Measurements from ENCODE around the gene VPS45.

The VPS45 gene

GRCh38 chr1:150068109-150068435, 496 bp downstream of the VPS45 start:
- no peak for DNase-seq

- no peak for DNase-seq
Observed at GRCh38 chr1:150069923-150070322, 2.3 kb downstream of the VPS45 start.

GRCh38 chr1:150072959-150073358, 5.4 kb downstream of the VPS45 start:
- no peak for DNase-seq

GRCh38 chr1:150073516-150073915, 5.9 kb downstream of the VPS45 start:
- no peak for DNase-seq

GRCh38 chr1:150076066-150076465, 8.5 kb downstream of the VPS45 start:
- no peak for DNase-seq

- no peak for DNase-seq
Observed at GRCh38 chr1:150076985-150077384, 9.4 kb downstream of the VPS45 start.

GRCh38 chr1:150080784-150081183, 13.2 kb downstream of the VPS45 start:
- no peak for DNase-seq

- no peak for DNase-seq
Observed at GRCh38 chr1:150082494-150082893, 14.9 kb downstream of the VPS45 start.

- DNase-seq = no peak
Observed at GRCh38 chr1:150083907-150084306, 16.3 kb downstream of the VPS45 start.

- DNase-seq = no peak
Observed at GRCh38 chr1:150085406-150085805, 17.8 kb downstream of the VPS45 start.

- DNase-seq = no peak
Observed at GRCh38 chr1:150087415-150087814, 19.8 kb downstream of the VPS45 start.

GRCh38 chr1:150089846-150090520, 22.4 kb downstream of the VPS45 start:
- no peak for DNase-seq

GRCh38 chr1:150092180-150092791, 24.7 kb downstream of the VPS45 start:
- DNase-seq = no peak

GRCh38 chr1:150093805-150094204, 26.2 kb downstream of the VPS45 start:
- DNase-seq = no peak

GRCh38 chr1:150094734-150095265, 27.2 kb downstream of the VPS45 start:
- no peak for DNase-seq

- no peak for DNase-seq
Observed at GRCh38 chr1:150102986-150103385, 35.4 kb downstream of the VPS45 start.

- DNase-seq = no peak
Observed at GRCh38 chr1:150106341-150106740, 38.8 kb downstream of the VPS45 start.

GRCh38 chr1:150109586-150109985, 42.0 kb downstream of the VPS45 start:
- no peak for DNase-seq

GRCh38 chr1:150110116-150110515, 42.5 kb downstream of the VPS45 start:
- no peak for DNase-seq

GRCh38 chr1:150111670-150112069, 44.1 kb downstream of the VPS45 start:
- DNase-seq = no peak

GRCh38 chr1:150115121-150115520, 47.5 kb downstream of the VPS45 start:
- DNase-seq = no peak

- DNase-seq = no peak
Observed at GRCh38 chr1:150118716-150119115, 51.1 kb downstream of the VPS45 start.

- DNase-seq = no peak
Observed at GRCh38 chr1:150121236-150121862, 53.8 kb downstream of the VPS45 start.

GRCh38 chr1:150126811-150127210, 59.2 kb downstream of the VPS45 start:
- DNase-seq = no peak

All from right kidney (tissue), 1 donor.